Measurements from ENCODE around the gene LHPP.

DNA sequence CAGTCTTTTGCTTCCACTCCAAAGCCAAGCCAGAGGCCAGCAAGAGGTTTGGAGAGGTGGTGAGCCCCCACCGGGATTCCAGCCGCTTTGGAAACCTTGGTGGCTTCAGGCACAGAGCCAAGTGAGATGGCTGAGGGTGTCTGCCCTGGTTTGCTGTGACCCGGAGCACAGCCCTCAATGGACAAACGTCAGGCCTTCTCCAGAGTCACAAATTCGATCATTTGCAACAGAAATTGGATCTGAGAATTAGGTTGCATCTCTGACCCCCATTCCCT is 10.9 kb upstream of the LHPP start:
- TF ChIP-seq, protein P1, sequence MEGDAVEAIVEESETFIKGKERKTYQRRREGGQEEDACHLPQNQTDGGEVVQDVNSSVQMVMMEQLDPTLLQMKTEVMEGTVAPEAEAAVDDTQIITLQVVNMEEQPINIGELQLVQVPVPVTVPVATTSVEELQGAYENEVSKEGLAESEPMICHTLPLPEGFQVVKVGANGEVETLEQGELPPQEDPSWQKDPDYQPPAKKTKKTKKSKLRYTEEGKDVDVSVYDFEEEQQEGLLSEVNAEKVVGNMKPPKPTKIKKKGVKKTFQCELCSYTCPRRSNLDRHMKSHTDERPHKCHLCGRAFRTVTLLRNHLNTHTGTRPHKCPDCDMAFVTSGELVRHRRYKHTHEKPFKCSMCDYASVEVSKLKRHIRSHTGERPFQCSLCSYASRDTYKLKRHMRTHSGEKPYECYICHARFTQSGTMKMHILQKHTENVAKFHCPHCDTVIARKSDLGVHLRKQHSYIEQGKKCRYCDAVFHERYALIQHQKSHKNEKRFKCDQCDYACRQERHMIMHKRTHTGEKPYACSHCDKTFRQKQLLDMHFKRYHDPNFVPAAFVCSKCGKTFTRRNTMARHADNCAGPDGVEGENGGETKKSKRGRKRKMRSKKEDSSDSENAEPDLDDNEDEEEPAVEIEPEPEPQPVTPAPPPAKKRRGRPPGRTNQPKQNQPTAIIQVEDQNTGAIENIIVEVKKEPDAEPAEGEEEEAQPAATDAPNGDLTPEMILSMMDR (IDR thresholded peaks at IDR 0.05): no peak
- TF ChIP-seq POLR2A (IDR thresholded peaks at IDR 0.05) (no peak), POLR2AphosphoS5 (IDR thresholded peaks at IDR 0.05) (no peak), EP300 (IDR thresholded peaks at IDR 0.05) (no peak)
